ENCODE results near the gene BPIFA1. TPM values are rescaled to one million over a fixed set of nuclear protein-coding genes. Genes with fewer than 3 reads are reported as not detected.

BPIFA1 gene
- not detected for total RNA-seq

GRCh38 chr20:33235696-33236095, at the start of gene BPIFA1:
BPIFA1 (plus strand) TSS chr20:33235996; CDS start chr20:33237712, 1,716 bp downstream.
- Histone ChIP-seq H3K4me1 (replicated peaks in 1 of 2) (no peaks in the 10 kb centered on the region), H3K27ac (no peak within 1 kb of the TSS), H3K4me3 (no peak within 1 kb of the TSS)
- in situ Hi-C loops (cut with MboI; ENCODE audit: low pct_unique_long_range_greater_than_20kb in 2 of 9, low sequenced_read_pairs in 9 of 9, unreplicated experiment in 9 of 9): no loop called here
- WGBS, 10 experiments: 0 to 100% (median 56%) methylated on average over 1 to 4 of the region's 5 CpGs; no CpG with 5 or more reads in 3 of the 10 experiments
- no peak for ATAC-seq (replicated peaks in 6 of 8)

GRCh38 chr20:33187491-33187890, 48.3 kb upstream of the BPIFA1 start:
- no peak for ATAC-seq (replicated peaks in 6 of 8)
- 0 to 80% (median 52%) methylated on average over 1 to 3 of the region's 4 CpGs; no CpG with 5 or more reads in 4 of the 10 experiments for WGBS, 10 experiments
- H3K4me1 ChIP-seq (replicated peaks in 1 of 2): no peaks in the 10 kb centered on the region
- in situ Hi-C loops (cut with MboI; ENCODE audit: low pct_unique_long_range_greater_than_20kb in 2 of 9, low sequenced_read_pairs in 9 of 9, unreplicated experiment in 9 of 9): no loop called here
- no peak overlapping the region for H3K27ac ChIP-seq
- no peak overlapping the region for H3K4me3 ChIP-seq

GRCh38 chr20:33188421-33188820, 47.4 kb upstream of the BPIFA1 start:
- WGBS, 10 experiments: 31 to 94% (median 74%) methylated on average over 2 to 8 of the region's 9 CpGs
- Histone ChIP-seq H3K27ac (no peak overlapping the region), H3K4me1 (replicated peaks in 1 of 2) (no peaks in the 10 kb centered on the region), H3K4me3 (no peak overlapping the region)
- in situ Hi-C loops (cut with MboI; ENCODE audit: low pct_unique_long_range_greater_than_20kb in 2 of 9, low sequenced_read_pairs in 9 of 9, unreplicated experiment in 9 of 9): no loop called here
- no peak for ATAC-seq (replicated peaks in 6 of 8)

GRCh38 chr20:33191484-33191883, 44.3 kb upstream of the BPIFA1 start:
- whole genome bisulfite sequencing, 10 experiments: 0 to 56% (median 38%) methylated on average over 2 to 3 of the region's 3 CpGs
- in situ Hi-C loops (cut with MboI; ENCODE audit: low pct_unique_long_range_greater_than_20kb in 2 of 9, low sequenced_read_pairs in 9 of 9, unreplicated experiment in 9 of 9): no loop called here
- no peak for ATAC-seq (replicated peaks in 6 of 8)
- H3K4me3 ChIP-seq: no peak overlapping the region
- no peak overlapping the region for H3K27ac ChIP-seq
- no peaks in the 10 kb centered on the region for H3K4me1 ChIP-seq (replicated peaks in 1 of 2)

- Histone ChIP-seq H3K4me1 (replicated peaks in 1 of 2) (no peaks in the 10 kb centered on the region), H3K27ac (no peak overlapping the region), H3K4me3 (no peak overlapping the region)
- no peak for ATAC-seq (replicated peaks in 6 of 8)
- 0 to 100% (median 60%) methylated on average over 1 of the region's 1 CpG; no CpG with 5 or more reads in 4 of the 10 experiments for WGBS, 10 experiments
- in situ Hi-C loops (cut with MboI; ENCODE audit: low pct_unique_long_range_greater_than_20kb in 2 of 9, low sequenced_read_pairs in 9 of 9, unreplicated experiment in 9 of 9): no loop called here
Observed at GRCh38 chr20:33191955-33192354, 43.8 kb upstream of the BPIFA1 start.

- Histone ChIP-seq H3K4me1 (replicated peaks in 1 of 2) (no peaks in the 10 kb centered on the region), H3K27ac (no peak overlapping the region), H3K4me3 (no peak overlapping the region)
- in situ Hi-C loops (cut with MboI; ENCODE audit: low pct_unique_long_range_greater_than_20kb in 2 of 9, low sequenced_read_pairs in 9 of 9, unreplicated experiment in 9 of 9): no loop called here
- ATAC-seq (replicated peaks in 6 of 8): no peak
- whole genome bisulfite sequencing, 10 experiments: 0 to 95% (median 43%) methylated on average over 1 to 5 of the region's 8 CpGs; no CpG with 5 or more reads in 4 of the 10 experiments
Observed at GRCh38 chr20:33192912-33193501, 42.8 kb upstream of the BPIFA1 start.

GRCh38 chr20:33199026-33199425, 36.8 kb upstream of the BPIFA1 start:
- Histone ChIP-seq H3K4me1 (replicated peaks in 1 of 2) (no peaks in the 10 kb centered on the region), H3K4me3 (no peak overlapping the region), H3K27ac (no peak overlapping the region)
- in situ Hi-C loops (cut with MboI; ENCODE audit: low pct_unique_long_range_greater_than_20kb in 2 of 9, low sequenced_read_pairs in 9 of 9, unreplicated experiment in 9 of 9): no loop called here
- ATAC-seq (replicated peaks in 6 of 8): no peak
- WGBS, 10 experiments: 20 to 74% (median 38%) methylated on average over 1 to 3 of the region's 3 CpGs; no CpG with 5 or more reads in 4 of the 10 experiments

- ATAC-seq (replicated peaks in 6 of 8): no peak
- Histone ChIP-seq H3K27ac (no peak overlapping the region), H3K4me3 (no peak overlapping the region), H3K4me1 (replicated peaks in 1 of 2) (no peaks in the 10 kb centered on the region)
- in situ Hi-C loops (cut with MboI; ENCODE audit: low pct_unique_long_range_greater_than_20kb in 2 of 9, low sequenced_read_pairs in 9 of 9, unreplicated experiment in 9 of 9): no loop called here
- 0 to 80% (median 28%) methylated on average over 1 to 4 of the region's 4 CpGs for WGBS, 10 experiments
Observed at GRCh38 chr20:33202451-33202850, 33.3 kb upstream of the BPIFA1 start.

GRCh38 chr20:33203444-33203843, 32.4 kb upstream of the BPIFA1 start:
- in situ Hi-C loops (cut with MboI; ENCODE audit: low pct_unique_long_range_greater_than_20kb in 2 of 9, low sequenced_read_pairs in 9 of 9, unreplicated experiment in 9 of 9): no loop called here
- WGBS, 10 experiments: 0 to 91% (median 65%) methylated on average over 1 to 3 of the region's 3 CpGs
- H3K27ac ChIP-seq: no peak overlapping the region
- ATAC-seq (replicated peaks in 6 of 8): no peak
- H3K4me1 ChIP-seq (replicated peaks in 1 of 2): no peaks in the 10 kb centered on the region
- no peak overlapping the region for H3K4me3 ChIP-seq

GRCh38 chr20:33209789-33210188, 26.0 kb upstream of the BPIFA1 start:
- no peak overlapping the region for H3K4me3 ChIP-seq
- H3K4me1 ChIP-seq (replicated peaks in 1 of 2): no peaks in the 10 kb centered on the region
- peak in 5 of 8 experiments; percentile 40 to 90 (median 88) for ATAC-seq (replicated peaks in 6 of 8)
- in situ Hi-C loops (cut with MboI; ENCODE audit: low pct_unique_long_range_greater_than_20kb in 2 of 9, low sequenced_read_pairs in 9 of 9, unreplicated experiment in 9 of 9): no loop called here
- no peak overlapping the region for H3K27ac ChIP-seq
- WGBS, 10 experiments: 0 to 21% (median 4%) methylated on average over 1 to 13 of the region's 13 CpGs; no CpG with 5 or more reads in 2 of the 10 experiments

- no peak overlapping the region for H3K27ac ChIP-seq
- no peak for ATAC-seq (replicated peaks in 6 of 8)
- 0 to 67% (median 38%) methylated on average over 1 of the region's 1 CpG; no CpG with 5 or more reads in 5 of the 10 experiments for WGBS, 10 experiments
- no peak overlapping the region for H3K4me3 ChIP-seq
- in situ Hi-C loops (cut with MboI; ENCODE audit: low pct_unique_long_range_greater_than_20kb in 2 of 9, low sequenced_read_pairs in 9 of 9, unreplicated experiment in 9 of 9): no loop called here
- H3K4me1 ChIP-seq (replicated peaks in 1 of 2): no peaks in the 10 kb centered on the region
Observed at GRCh38 chr20:33210371-33210770, 25.4 kb upstream of the BPIFA1 start.

- in situ Hi-C loops (cut with MboI; ENCODE audit: low pct_unique_long_range_greater_than_20kb in 2 of 9, low sequenced_read_pairs in 9 of 9, unreplicated experiment in 9 of 9): no loop called here
- Histone ChIP-seq H3K4me1 (replicated peaks in 1 of 2) (no peaks in the 10 kb centered on the region), H3K4me3 (no peak overlapping the region), H3K27ac (no peak overlapping the region)
- 0 to 5% (median 0%) methylated on average over 1 to 5 of the region's 5 CpGs; no CpG with 5 or more reads in 3 of the 10 experiments for WGBS, 10 experiments
- ATAC-seq (replicated peaks in 6 of 8): peak; percentile 52 to 79 (median 70)
Observed at GRCh38 chr20:33211817-33212424, 23.9 kb upstream of the BPIFA1 start.

- H3K4me3 ChIP-seq: no peak within 1 kb of the TSS
- in situ Hi-C loops (cut with MboI; ENCODE audit: low pct_unique_long_range_greater_than_20kb in 2 of 9, low sequenced_read_pairs in 9 of 9, unreplicated experiment in 9 of 9): no loop called here
- 0 to 83% (median 53%) methylated on average over 1 to 2 of the region's 2 CpGs; no CpG with 5 or more reads in 4 of the 10 experiments for WGBS, 10 experiments
- no peak for ATAC-seq (replicated peaks in 6 of 8)
- no peak within 1 kb of the TSS for H3K27ac ChIP-seq
- H3K4me1 ChIP-seq (replicated peaks in 1 of 2): no peaks in the 10 kb centered on the region
Observed at GRCh38 chr20:33217052-33217451, 18.7 kb upstream of the BPIFA1 start, which contains the start of gene BPIFA3. BPIFA3 (plus strand) TSS chr20:33217352; CDS start chr20:33217537, 185 bp downstream.

GRCh38 chr20:33224399-33224798, 11.4 kb upstream of the BPIFA1 start:
- in situ Hi-C loops (cut with MboI; ENCODE audit: low pct_unique_long_range_greater_than_20kb in 2 of 9, low sequenced_read_pairs in 9 of 9, unreplicated experiment in 9 of 9): no loop called here

More at GRCh38 chr20:33224399-33224798, 11.4 kb upstream of the BPIFA1 start:
- no peak overlapping the region for H3K27ac ChIP-seq
- no peak overlapping the region for H3K4me3 ChIP-seq
- no peaks in the 10 kb centered on the region for H3K4me1 ChIP-seq (replicated peaks in 1 of 2)
- WGBS, 10 experiments: 45 to 100% (median 74%) methylated on average over 1 to 3 of the region's 4 CpGs; no CpG with 5 or more reads in 2 of the 10 experiments
- ATAC-seq (replicated peaks in 6 of 8): no peak
